ENCODE results near the gene SYNGR3.

The SYNGR3 gene

DNA sequence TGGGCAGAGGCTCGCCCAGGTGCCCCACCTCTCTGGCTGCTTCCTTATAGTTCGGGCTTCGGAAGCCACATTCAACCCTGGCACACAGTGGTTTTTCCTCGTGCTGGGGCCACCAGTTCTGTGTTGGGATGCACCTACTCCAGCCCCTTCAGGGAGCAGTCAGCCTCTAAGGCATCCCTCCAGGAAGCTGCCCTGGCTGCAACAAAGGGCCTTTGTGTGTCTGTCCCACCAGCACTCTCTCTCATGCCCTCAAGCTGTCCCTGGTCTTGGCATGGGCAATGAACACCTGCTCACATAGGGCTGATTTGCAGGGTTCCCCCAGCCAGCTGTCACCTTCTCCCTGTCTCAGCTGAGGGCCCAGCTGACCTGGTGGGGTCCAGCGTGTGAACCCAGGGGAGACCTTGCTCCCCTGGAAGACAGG is 7.7 kb upstream of the SYNGR3 start:
- no peak overlapping the region for H2AFZ ChIP-seq (ENCODE audit: low read length)
- H3K4me3 ChIP-seq (ENCODE audit: low read length): no peak overlapping the region
- H3K36me3 ChIP-seq (replicated peaks; ENCODE audit: insufficient read depth, low read length): 0 out of 2 replicates have a peak, but pooled peaks cover 4% of the 10 kb centered on the region
- TF ChIP-seq EZH2phosphoT487 (IDR thresholded peaks at IDR 0.05; ENCODE audit: low read length): no peak
- no peak for TF ChIP-seq EZH2 (optimal IDR thresholded peaks at IDR 0.05; ENCODE audit: low read depth, low read length)
- TF ChIP-seq, protein P1, sequence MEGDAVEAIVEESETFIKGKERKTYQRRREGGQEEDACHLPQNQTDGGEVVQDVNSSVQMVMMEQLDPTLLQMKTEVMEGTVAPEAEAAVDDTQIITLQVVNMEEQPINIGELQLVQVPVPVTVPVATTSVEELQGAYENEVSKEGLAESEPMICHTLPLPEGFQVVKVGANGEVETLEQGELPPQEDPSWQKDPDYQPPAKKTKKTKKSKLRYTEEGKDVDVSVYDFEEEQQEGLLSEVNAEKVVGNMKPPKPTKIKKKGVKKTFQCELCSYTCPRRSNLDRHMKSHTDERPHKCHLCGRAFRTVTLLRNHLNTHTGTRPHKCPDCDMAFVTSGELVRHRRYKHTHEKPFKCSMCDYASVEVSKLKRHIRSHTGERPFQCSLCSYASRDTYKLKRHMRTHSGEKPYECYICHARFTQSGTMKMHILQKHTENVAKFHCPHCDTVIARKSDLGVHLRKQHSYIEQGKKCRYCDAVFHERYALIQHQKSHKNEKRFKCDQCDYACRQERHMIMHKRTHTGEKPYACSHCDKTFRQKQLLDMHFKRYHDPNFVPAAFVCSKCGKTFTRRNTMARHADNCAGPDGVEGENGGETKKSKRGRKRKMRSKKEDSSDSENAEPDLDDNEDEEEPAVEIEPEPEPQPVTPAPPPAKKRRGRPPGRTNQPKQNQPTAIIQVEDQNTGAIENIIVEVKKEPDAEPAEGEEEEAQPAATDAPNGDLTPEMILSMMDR (IDR thresholded peaks at IDR 0.05; ENCODE audit: low read length): no peak
- H3K4me1 ChIP-seq (ENCODE audit: low read length): peaks cover 16% of the 10 kb centered on the region
- no peaks in the 10 kb centered on the region for H3K9me3 ChIP-seq (replicated peaks; ENCODE audit: insufficient read depth, low read length)
- H3F3A ChIP-seq (ENCODE audit: insufficient read depth, low read length): peaks cover 27% of the 10 kb centered on the region
- H4K20me1 ChIP-seq (ENCODE audit: insufficient read depth, low read length): no peaks in the 10 kb centered on the region
- peaks cover 16% of the 10 kb centered on the region for H3K79me2 ChIP-seq (ENCODE audit: low read length)
- H3K4me2 ChIP-seq (ENCODE audit: low read depth, low read length): no peak overlapping the region
- no peak overlapping the region for H3K9ac ChIP-seq (ENCODE audit: low read length)
- no peak for DNase-seq
- H3K27ac ChIP-seq (ENCODE audit: low read length): no peak overlapping the region
- peaks cover 39% of the 10 kb centered on the region for H3K27me3 ChIP-seq (replicated peaks; ENCODE audit: insufficient read depth, low read length)
- H3K9me2 ChIP-seq (replicated peaks; ENCODE audit: insufficient read depth, low read length): no peaks in the 10 kb centered on the region

DNA sequence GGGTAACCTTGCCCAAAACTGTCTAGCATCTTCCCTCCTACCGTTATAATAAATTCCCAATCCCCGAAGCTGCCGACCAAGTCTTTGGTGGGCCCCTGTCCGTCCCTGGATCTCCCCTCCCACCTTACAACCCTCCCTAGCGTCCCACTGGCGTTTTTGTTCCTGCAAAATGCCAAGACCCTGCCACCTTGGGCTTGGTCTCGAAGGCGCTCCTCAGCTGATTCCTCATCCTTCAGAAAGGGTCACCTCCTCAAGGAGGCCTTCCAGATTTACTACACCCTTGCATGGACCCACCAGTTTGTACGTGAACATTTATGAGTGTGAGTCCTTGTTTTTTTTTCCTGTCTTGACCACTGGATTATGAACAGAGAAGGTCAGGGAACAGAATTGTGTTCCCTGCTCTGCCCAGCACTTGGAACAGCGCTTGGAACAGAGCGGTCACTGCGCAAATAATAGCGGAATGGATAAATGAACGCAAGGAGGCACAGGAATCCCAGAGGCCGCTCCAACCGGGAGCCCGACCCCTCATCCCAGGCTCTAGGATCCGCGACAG is 6.7 kb upstream of the SYNGR3 start:
- Histone ChIP-seq H3K36me3 (replicated peaks; ENCODE audit: insufficient read depth, low read length) (0 out of 2 replicates have a peak, but pooled peaks cover 4% of the 10 kb centered on the region), H3K4me3 (ENCODE audit: low read length) (peak overlapping the region; percentile 57), H3K9me3 (replicated peaks; ENCODE audit: insufficient read depth, low read length) (no peaks in the 10 kb centered on the region), H3K79me2 (ENCODE audit: low read length) (peaks cover 16% of the 10 kb centered on the region), H3K4me1 (ENCODE audit: low read length) (peaks cover 16% of the 10 kb centered on the region), H3F3A (ENCODE audit: insufficient read depth, low read length) (peaks cover 27% of the 10 kb centered on the region), H3K27ac (ENCODE audit: low read length) (no peak overlapping the region), H3K9me2 (replicated peaks; ENCODE audit: insufficient read depth, low read length) (no peaks in the 10 kb centered on the region), H3K27me3 (replicated peaks; ENCODE audit: insufficient read depth, low read length) (peaks cover 39% of the 10 kb centered on the region), H4K20me1 (ENCODE audit: insufficient read depth, low read length) (no peaks in the 10 kb centered on the region), H3K4me2 (ENCODE audit: low read depth, low read length) (peak overlapping the region; percentile 97), H3K9ac (ENCODE audit: low read length) (no peak overlapping the region), H2AFZ (ENCODE audit: low read length) (peak overlapping the region; percentile 62; the same call in 1 of the 2 replicates)
- TF ChIP-seq EZH2 (optimal IDR thresholded peaks at IDR 0.05; ENCODE audit: low read depth, low read length): peak; percentile 68
- TF ChIP-seq EZH2phosphoT487 (IDR thresholded peaks at IDR 0.05; ENCODE audit: low read length): no peak
- no peak for DNase-seq

DNA sequence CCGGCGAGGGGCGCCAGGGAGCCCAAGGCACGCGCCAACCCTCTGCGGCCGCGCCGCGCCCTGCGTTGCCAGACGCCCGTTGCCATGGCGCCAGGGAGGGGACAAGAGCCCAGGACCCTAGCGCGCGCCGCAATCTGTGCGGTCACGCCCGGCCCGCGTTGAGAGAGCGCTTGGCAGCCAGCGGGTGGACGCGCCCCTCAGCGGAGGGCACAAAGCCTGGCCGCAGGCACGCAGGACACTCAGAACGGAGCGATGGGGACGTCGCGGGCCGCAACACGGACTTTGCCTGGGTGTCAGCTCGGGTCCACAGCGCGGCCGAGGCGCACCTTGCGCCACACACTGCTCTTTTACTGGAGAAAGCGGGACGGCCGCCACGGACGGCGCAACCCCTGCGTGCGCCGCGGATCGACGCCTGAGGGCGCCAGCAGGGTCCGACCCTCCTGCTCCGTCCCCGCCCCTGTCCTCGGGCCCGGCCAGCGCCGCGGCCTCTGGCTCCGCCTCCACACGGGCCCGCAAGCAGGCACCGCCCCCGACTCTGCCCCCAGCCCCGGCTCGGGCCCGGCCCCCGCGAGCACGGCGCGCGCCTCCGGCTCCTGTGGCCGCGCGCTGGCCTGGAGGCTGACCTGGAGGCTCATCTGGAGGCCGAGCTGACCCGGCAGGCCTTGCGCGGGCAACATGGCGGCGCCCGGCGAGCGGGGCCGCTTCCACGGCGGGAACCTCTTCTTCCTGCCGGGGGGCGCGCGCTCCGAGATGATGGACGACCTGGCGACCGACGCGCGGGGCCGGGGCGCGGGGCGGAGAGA is 6.0 kb upstream of the SYNGR3 start, which contains the start of gene GFER:
TSS of gene GFER (plus strand) at position 650 of the 803 bp plus-strand sequence. CDS start at position 676, 26 bp downstream.
- peaks cover 39% of the 10 kb centered on the region for H3K27me3 ChIP-seq (replicated peaks; ENCODE audit: insufficient read depth, low read length)
- H3F3A ChIP-seq (ENCODE audit: insufficient read depth, low read length): peaks cover 27% of the 10 kb centered on the region
- peaks cover 16% of the 10 kb centered on the region for H3K79me2 ChIP-seq (ENCODE audit: low read length)
- H3K27ac ChIP-seq (ENCODE audit: low read length): no peak within 1 kb of the TSS
- H4K20me1 ChIP-seq (ENCODE audit: insufficient read depth, low read length): no peaks in the 10 kb centered on the region
- peak; percentile 90 for DNase-seq
- H3K9ac ChIP-seq (ENCODE audit: low read length): peak within 1 kb of the TSS; percentile 86
- H3K4me1 ChIP-seq (ENCODE audit: low read length): peaks cover 16% of the 10 kb centered on the region
- peak within 1 kb of the TSS; percentile 97 for H3K4me2 ChIP-seq (ENCODE audit: low read depth, low read length)
- 0 out of 2 replicates have a peak, but pooled peaks cover 4% of the 10 kb centered on the region for H3K36me3 ChIP-seq (replicated peaks; ENCODE audit: insufficient read depth, low read length)
- no peaks in the 10 kb centered on the region for H3K9me3 ChIP-seq (replicated peaks; ENCODE audit: insufficient read depth, low read length)
- no peaks in the 10 kb centered on the region for H3K9me2 ChIP-seq (replicated peaks; ENCODE audit: insufficient read depth, low read length)
- H2AFZ ChIP-seq (ENCODE audit: low read length): peak within 1 kb of the TSS; percentile 62
- no peak for TF ChIP-seq EZH2phosphoT487 (IDR thresholded peaks at IDR 0.05; ENCODE audit: low read length)
- TF ChIP-seq, protein P1 (IDR thresholded peaks at IDR 0.05; ENCODE audit: low read length): peak; percentile 39
- peak within 1 kb of the TSS; percentile 99 for H3K4me3 ChIP-seq (ENCODE audit: low read length)

Data from MM.1S (cell line).